ENCODE measurements around the gene ZBP1.

Gene ZBP1

DNA sequence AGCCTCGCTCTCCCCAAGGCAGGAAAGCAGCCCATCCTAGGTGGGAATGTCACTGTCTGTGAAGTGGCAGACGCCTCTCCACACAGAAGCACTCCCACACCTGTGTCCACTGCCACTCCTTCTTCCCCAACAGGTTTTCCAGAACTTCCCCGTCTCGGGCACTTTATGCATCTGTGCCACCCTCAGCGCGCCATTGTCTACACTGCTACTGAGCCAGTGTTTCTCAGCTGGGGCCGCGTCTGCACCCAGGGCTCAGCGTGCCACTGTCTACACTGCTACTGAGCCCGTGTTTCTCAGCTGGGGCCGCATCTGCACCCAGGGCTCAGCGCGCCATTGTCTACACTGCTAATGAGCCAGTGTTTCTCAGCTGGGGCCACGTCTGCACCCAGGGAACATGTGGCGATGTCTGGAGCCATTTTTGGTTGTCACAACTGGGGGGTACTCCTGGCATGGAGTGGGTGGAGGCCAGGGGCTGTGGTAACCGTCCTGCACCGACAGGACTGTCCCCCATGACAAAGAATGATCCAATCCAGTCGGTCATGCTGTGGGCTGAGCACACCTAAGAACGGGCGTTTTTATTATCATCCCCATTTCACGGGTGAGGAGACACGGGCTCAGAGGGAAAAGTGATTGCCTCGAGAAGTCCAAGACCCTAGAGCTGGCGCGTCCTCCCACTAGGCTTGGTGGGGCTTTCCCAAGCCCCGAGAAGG is 41.7 kb upstream of the ZBP1 start:
- Histone ChIP-seq H3K27ac (peak overlapping the region in 1 of 2 donors; percentile 3), H3K4me3 (peak overlapping the region; percentile 46)
- DNase-seq (ENCODE audit: low spot score) = no peak
- no peak for TF ChIP-seq CTCF (IDR thresholded peaks at IDR 0.05)

DNA sequence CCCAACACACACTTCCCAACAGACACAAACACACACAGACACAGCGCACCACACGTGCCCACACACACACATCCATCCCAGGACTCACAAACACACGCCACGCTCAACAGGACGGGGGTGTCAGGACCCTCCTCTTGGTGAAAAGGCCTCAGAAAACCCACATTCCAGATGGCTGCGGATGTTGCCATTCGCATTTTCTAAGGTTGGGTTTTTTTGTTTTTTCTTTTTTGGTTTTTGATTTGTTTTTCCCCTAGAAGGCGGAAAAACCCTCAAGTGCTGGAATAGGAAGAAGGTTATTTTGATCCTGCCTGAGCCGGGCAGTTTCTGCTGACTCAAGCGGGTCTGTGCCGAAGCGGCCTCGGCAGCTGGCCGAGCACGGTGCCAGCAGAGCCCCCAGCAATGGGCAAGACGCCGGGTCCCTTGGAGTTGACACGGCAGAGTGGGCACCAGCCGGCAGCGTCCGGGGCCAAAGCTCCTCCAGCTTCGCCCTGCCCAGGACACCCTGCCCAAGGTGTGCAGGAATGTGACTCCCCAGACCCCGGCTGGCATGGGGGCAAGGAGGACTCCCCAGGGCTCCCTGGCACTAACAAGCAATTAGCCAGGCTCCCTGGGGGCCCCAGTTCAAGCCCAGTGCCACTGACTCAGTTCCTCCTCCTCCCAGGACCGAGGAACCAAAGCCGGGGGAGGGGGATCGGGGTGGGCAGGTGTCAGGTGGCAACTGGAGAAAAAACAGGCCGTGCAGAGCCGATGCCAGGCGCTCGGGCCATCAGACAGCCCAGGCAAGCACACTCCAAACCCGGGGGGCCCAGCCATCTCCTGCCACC is 40.9 kb upstream of the ZBP1 start:
- H3K4me3 ChIP-seq = peak overlapping the region; percentile 46
- DNase-seq (ENCODE audit: low spot score) = peak; percentile 69
- TF ChIP-seq CTCF (IDR thresholded peaks at IDR 0.05) = no peak

DNA sequence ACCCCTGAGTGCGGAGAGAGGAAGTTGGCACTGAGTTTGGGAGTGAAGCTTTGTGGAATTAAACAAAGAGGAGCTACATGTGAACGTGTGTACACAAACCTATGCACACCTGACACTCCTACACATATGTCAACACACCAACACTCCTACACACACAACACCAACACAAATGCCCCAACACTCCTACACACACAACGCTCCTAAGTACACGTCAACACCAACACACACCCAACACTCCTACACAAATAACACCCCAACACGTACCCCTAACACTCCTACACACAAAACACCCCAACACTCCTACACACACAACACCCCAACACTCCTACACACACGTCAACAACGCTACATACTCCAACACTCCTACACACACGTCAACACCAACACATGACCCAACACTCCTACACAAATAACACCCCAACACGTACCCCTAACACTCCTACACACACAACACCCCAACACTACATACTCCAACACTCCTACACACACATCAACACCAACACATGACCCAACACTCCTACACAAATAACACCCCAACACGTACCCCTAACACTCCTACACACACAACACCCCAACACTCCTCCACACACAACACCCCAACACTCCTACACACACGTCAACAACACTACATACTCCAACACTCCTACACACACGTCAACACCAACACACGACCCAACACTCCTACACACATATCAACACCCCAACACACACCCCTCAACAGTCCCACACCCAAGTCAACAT is 40.1 kb upstream of the ZBP1 start:
- DNase-seq (ENCODE audit: low spot score) = no peak
- TF ChIP-seq CTCF (IDR thresholded peaks at IDR 0.05) = no peak
- peak overlapping the region in 1 of 2 donors; percentile 62 for H3K27ac ChIP-seq
- no peak overlapping the region for H3K4me3 ChIP-seq

More for the DNA sequence above, 40.9 kb upstream of the ZBP1 start:
- peak overlapping the region in 1 of 2 donors; percentile 62 for H3K27ac ChIP-seq

DNA sequence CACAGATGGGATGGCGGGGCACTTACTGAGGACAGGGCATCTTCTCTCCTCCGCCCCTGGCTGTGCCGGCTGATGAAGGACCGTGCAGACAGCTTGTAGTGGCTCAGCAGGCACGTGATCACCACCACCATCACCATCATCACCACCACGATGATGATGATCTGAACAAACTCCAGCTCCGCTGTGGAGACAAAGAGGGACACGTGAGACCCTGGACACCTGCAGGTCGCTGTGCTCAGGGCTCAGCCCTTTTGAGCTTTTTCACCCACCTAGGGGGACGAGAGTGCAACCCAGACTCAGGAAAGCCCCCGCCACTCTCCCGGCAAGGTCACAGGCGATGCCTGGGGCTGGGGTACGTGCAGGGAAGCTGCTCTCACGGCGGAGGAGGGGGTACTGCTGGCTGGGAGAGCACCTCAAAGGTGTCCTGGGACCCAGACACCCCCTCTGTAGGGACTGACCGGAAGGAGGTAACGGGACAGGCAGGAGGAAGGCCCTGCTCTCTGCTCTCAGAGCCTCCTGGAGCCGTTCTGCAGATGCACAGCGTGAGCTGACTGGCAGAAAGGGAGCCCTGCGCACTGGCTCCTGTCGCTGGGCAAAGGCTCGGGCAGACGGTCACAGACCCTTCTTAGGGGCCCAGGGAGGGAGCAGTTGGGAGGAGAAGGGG is 39.4 kb upstream of the ZBP1 start:
- Histone ChIP-seq H3K4me3 (no peak overlapping the region), H3K27ac (no peak overlapping the region)
- no peak for TF ChIP-seq CTCF (IDR thresholded peaks at IDR 0.05)
- DNase-seq (ENCODE audit: low spot score) = peak; percentile 70

- DNase-seq (ENCODE audit: low spot score) = peak; percentile 71
- no peak for TF ChIP-seq CTCF (IDR thresholded peaks at IDR 0.05)
- Histone ChIP-seq H3K27ac (no peak overlapping the region), H3K4me3 (no peak overlapping the region)
Measured at GRCh38 chr20:57658833-57659516, 38.7 kb upstream of the ZBP1 start.

DNA sequence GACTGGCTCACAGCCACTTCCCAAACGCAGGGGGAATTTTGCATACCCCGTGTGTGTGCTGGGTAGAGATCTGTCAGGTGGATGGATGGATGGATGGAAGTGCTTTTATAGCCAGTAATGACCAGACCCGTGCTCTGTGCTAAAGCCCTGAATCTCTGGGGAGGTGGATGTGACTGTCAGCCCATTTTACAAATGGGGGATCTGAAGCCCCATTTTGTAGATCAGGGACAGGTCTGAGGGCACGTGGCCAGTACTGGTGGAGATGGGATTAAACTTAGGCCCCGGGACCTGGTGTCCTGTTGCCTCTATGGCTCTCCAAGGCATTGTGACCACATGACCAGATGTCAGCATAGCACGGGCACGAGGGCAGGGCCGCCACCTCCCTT is 38.2 kb upstream of the ZBP1 start:
- no peak overlapping the region for H3K4me3 ChIP-seq
- no peak overlapping the region for H3K27ac ChIP-seq
- TF ChIP-seq CTCF (IDR thresholded peaks at IDR 0.05) = no peak
- no peak for DNase-seq (ENCODE audit: low spot score)

Data from coronary artery (tissue), 2 donors.